C4-2B (cell line): ENCODE measurements around the gene HIPK1.

Experiments used
- ZFX ChIP-seq: fragments of 450-650 bp; IDR thresholded peaks from 2 replicates; pipeline ENCODE4 v1.6.1; 2017
- TF ChIP-seq, protein P1 (sequence below): fragments of 450-650 bp; conservative IDR thresholded peaks from 2 replicates; pipeline ENCODE4 v1.5.1; 2017; ENCODE audit warnings: mild to moderate bottlenecking

DNA sequence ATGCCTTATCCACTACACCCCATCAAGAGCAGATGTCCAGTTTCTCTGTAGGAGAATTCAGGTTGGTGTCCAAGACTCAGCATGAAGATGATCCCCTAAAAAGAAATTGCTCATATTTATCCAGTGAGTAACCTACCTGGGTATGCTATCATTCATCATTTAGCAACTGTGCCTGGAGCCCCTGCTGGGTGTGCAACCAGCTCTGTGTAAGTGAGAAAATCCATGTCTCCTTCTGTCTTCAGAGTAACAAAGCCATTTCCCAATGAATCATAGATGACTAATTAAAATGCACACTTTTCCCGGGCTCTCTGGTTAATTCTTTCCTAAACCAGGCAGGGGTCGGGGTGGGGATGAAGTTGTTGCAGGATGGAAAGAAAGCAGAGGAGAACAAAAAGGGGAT lies 86.0 kb downstream of the HIPK1 start:
- TF ChIP-seq, protein P1, sequence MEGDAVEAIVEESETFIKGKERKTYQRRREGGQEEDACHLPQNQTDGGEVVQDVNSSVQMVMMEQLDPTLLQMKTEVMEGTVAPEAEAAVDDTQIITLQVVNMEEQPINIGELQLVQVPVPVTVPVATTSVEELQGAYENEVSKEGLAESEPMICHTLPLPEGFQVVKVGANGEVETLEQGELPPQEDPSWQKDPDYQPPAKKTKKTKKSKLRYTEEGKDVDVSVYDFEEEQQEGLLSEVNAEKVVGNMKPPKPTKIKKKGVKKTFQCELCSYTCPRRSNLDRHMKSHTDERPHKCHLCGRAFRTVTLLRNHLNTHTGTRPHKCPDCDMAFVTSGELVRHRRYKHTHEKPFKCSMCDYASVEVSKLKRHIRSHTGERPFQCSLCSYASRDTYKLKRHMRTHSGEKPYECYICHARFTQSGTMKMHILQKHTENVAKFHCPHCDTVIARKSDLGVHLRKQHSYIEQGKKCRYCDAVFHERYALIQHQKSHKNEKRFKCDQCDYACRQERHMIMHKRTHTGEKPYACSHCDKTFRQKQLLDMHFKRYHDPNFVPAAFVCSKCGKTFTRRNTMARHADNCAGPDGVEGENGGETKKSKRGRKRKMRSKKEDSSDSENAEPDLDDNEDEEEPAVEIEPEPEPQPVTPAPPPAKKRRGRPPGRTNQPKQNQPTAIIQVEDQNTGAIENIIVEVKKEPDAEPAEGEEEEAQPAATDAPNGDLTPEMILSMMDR, result no peak
- no peak for TF ChIP-seq ZFX
